Astrocyte (in vitro differentiated cells and primary cell): ENCODE results near the gene XPO6. TPM values are rescaled to one million over a fixed set of nuclear protein-coding genes. Genes with fewer than 3 reads are reported as not detected.

Experiments
- DNase-seq: peaks from one replicate; pipeline ENCODE4 v3.0.0-alpha.2; 2010; ENCODE audit warnings: low read depth
- FAIRE-seq: peaks from 2 replicates; lab custom pipeline; 2011; peaks lifted over from hg19 to GRCh38; lab: Jason Lieb, UNC
- H2AFZ ChIP-seq: 2 replicates; pipeline ENCODE4 v1.6.0; 2012; ENCODE audit warnings: low read depth, low read length, inconsistent platforms
- H3K27ac ChIP-seq: 2 replicates; pipeline ENCODE4 v1.5.1; 2011; ENCODE audit warnings: low read depth, low read length, inconsistent platforms
- H3K27me3 ChIP-seq: 2 replicates; pipeline ENCODE4 v1.6.0; 2011; ENCODE audit warnings: low read length, inconsistent platforms; ENCODE audit not compliant: insufficient read depth
- H3K36me3 ChIP-seq: 2 replicates; pipeline ENCODE4 v1.5.1; 2011; ENCODE audit warnings: low read length, inconsistent platforms; ENCODE audit not compliant: insufficient read depth
- H3K4me1 ChIP-seq: 2 replicates; pipeline ENCODE4 v1.5.1; 2011; ENCODE audit warnings: low read length, inconsistent platforms; ENCODE audit not compliant: insufficient read depth
- H3K4me2 ChIP-seq: 2 replicates; pipeline ENCODE4 v1.6.0; 2012; ENCODE audit warnings: low read length, inconsistent platforms
- H3K4me3 ChIP-seq: 2 replicates; pipeline ENCODE4 v1.5.1; 2011; ENCODE audit warnings: low read depth, mild to moderate bottlenecking, low read length, inconsistent platforms; ENCODE audit not compliant: insufficient read depth
- H3K79me2 ChIP-seq: 2 replicates; pipeline ENCODE4 v1.6.0; 2012; ENCODE audit warnings: mild to moderate bottlenecking, low read length, inconsistent platforms; ENCODE audit not compliant: insufficient read depth
- H3K9ac ChIP-seq: 2 replicates; pipeline ENCODE4 v1.6.0; 2012; ENCODE audit warnings: mild to moderate bottlenecking, low read length, inconsistent platforms
- H3K9me3 ChIP-seq: 2 replicates; pipeline ENCODE4 v1.5.1; 2012; ENCODE audit warnings: low read depth, mild to moderate bottlenecking, low read length, inconsistent platforms; ENCODE audit not compliant: insufficient read depth
- H4K20me1 ChIP-seq: 2 replicates; pipeline ENCODE4 v1.6.0; 2012; ENCODE audit warnings: low read length, inconsistent platforms; ENCODE audit not compliant: insufficient read depth
- H3K27ac Mint-ChIP-seq: one replicate; pipeline ENCODE4 v1.8.0; 2021; ENCODE audit warnings: mild to moderate bottlenecking, mixed read lengths; ENCODE audit not compliant: unreplicated experiment
- H3K27me3 Mint-ChIP-seq: one replicate; pipeline ENCODE4 v1.8.0; 2021; ENCODE audit warnings: low read depth, mixed read lengths; ENCODE audit not compliant: unreplicated experiment
- H3K36me3 Mint-ChIP-seq: one replicate; pipeline ENCODE4 v1.8.0; 2021; ENCODE audit warnings: low read depth, mixed read lengths; ENCODE audit not compliant: unreplicated experiment
- H3K4me1 Mint-ChIP-seq: one replicate; pipeline ENCODE4 v1.8.0; 2021; ENCODE audit warnings: low read depth, mixed read lengths; ENCODE audit not compliant: unreplicated experiment
- H3K4me3 Mint-ChIP-seq: one replicate; pipeline ENCODE4 v1.8.0; 2021; ENCODE audit warnings: mild to moderate bottlenecking, moderate library complexity, mixed read lengths; ENCODE audit not compliant: unreplicated experiment
- H3K9me3 Mint-ChIP-seq: one replicate; pipeline ENCODE4 v1.8.0; 2021; ENCODE audit warnings: mild to moderate bottlenecking, mixed read lengths; ENCODE audit not compliant: unreplicated experiment
- CTCF ChIP-seq: IDR thresholded peaks from 2 replicates; pipeline ENCODE4 v1.5.1; 2011; ENCODE audit warnings: low read depth, mild to moderate bottlenecking, inconsistent platforms, low read length, moderate library complexity; ENCODE audit not compliant: insufficient read depth
- EZH2 ChIP-seq: IDR thresholded peaks from 2 replicates; pipeline ENCODE4 v1.6.1; 2012; ENCODE audit warnings: mild to moderate bottlenecking, low read length, inconsistent platforms; ENCODE audit not compliant: insufficient read depth
- total RNA-seq: library from RNA; stranded (reverse); gene quantifications from 2 replicates; pipeline ENCODE4 v1.2.1, GENCODE V29; 2021

XPO6 gene
- total RNA-seq, 1 donor from 2014 or later = 135 TPM

GRCh38 chr16:28081391-28081968 is 130.3 kb downstream of the XPO6 start:
- no peak for TF ChIP-seq EZH2
- no peak for TF ChIP-seq CTCF
- Mint-ChIP-seq H3K27me3 (peaks cover 13% of the 10 kb centered on the region), H3K27ac (no peak overlapping the region), H3K36me3 (no peaks in the 10 kb centered on the region), H3K4me3 (no peak overlapping the region), H3K4me1 (no peaks in the 10 kb centered on the region), H3K9me3 (no peaks in the 10 kb centered on the region)
- no peak overlapping the region for H3K9ac ChIP-seq
- no peaks in the 10 kb centered on the region for H3K79me2 ChIP-seq
- no peaks in the 10 kb centered on the region for H3K4me1 ChIP-seq
- H3K27ac ChIP-seq = no peak overlapping the region
- no peak for DNase-seq
- no peak for FAIRE-seq
- no peaks in the 10 kb centered on the region for H3K9me3 ChIP-seq
- no peaks in the 10 kb centered on the region for H3K36me3 ChIP-seq
- H3K4me2 ChIP-seq = no peak overlapping the region
- H3K27me3 ChIP-seq = peaks cover 2% of the 10 kb centered on the region
- H4K20me1 ChIP-seq = no peaks in the 10 kb centered on the region
- H2AFZ ChIP-seq = no peak overlapping the region
- H3K4me3 ChIP-seq = no peak overlapping the region

DNA sequence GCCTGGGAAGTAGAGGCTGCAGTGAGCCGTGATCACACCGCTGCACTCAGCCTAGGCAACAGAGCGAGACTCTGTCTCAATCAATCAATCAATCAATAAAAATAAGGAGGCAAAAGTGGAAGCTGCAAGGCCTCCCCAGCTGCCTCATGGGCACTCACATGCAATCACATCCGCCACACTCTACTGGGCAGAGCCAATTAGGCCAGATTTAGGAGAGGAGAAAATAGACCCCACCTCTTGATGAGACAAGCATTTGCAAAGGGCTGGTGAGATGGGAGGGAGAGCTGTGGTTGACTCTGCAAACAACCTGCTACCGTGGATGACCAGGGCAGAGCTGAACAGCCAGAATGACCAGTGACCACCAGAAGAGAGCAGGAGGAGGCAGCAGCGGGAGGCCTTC is 133.5 kb downstream of the XPO6 start:
- H3K4me3 Mint-ChIP-seq = no peak overlapping the region
- Histone ChIP-seq H3K4me3 (no peak overlapping the region), H3K9me3 (no peaks in the 10 kb centered on the region), H3K27ac (no peak overlapping the region), H3K9ac (no peak overlapping the region), H3K4me1 (no peaks in the 10 kb centered on the region), H3K4me2 (no peak overlapping the region), H3K36me3 (no peaks in the 10 kb centered on the region), H2AFZ (no peak overlapping the region), H3K27me3 (peaks cover 10% of the 10 kb centered on the region), H4K20me1 (no peaks in the 10 kb centered on the region), H3K79me2 (no peaks in the 10 kb centered on the region)
- FAIRE-seq = no peak
- H3K27me3 Mint-ChIP-seq = peaks cover 35% of the 10 kb centered on the region
- no peak overlapping the region for H3K27ac Mint-ChIP-seq
- no peak for DNase-seq
- no peak for TF ChIP-seq EZH2
- no peak for TF ChIP-seq CTCF
- no peaks in the 10 kb centered on the region for H3K9me3 Mint-ChIP-seq
- no peaks in the 10 kb centered on the region for H3K4me1 Mint-ChIP-seq
- no peaks in the 10 kb centered on the region for H3K36me3 Mint-ChIP-seq

GRCh38 chr16:28073836-28074235 is 137.9 kb downstream of the XPO6 start:
- Mint-ChIP-seq H3K27me3 (peaks cover 44% of the 10 kb centered on the region), H3K4me3 (no peak overlapping the region), H3K9me3 (peaks cover 2% of the 10 kb centered on the region), H3K36me3 (no peaks in the 10 kb centered on the region), H3K4me1 (no peaks in the 10 kb centered on the region), H3K27ac (no peak overlapping the region)
- TF ChIP-seq EZH2 (no peak), CTCF (no peak)
- no peak overlapping the region for H2AFZ ChIP-seq
- no peaks in the 10 kb centered on the region for H3K79me2 ChIP-seq
- no peaks in the 10 kb centered on the region for H3K9me3 ChIP-seq
- H3K4me3 ChIP-seq = no peak overlapping the region
- H3K4me2 ChIP-seq = no peak overlapping the region
- H3K27me3 ChIP-seq = peaks cover 26% of the 10 kb centered on the region
- no peak overlapping the region for H3K27ac ChIP-seq
- H4K20me1 ChIP-seq = no peaks in the 10 kb centered on the region
- FAIRE-seq (no peak), DNase-seq (no peak)
- H3K9ac ChIP-seq = no peak overlapping the region
- no peaks in the 10 kb centered on the region for H3K4me1 ChIP-seq
- no peaks in the 10 kb centered on the region for H3K36me3 ChIP-seq
